Neural crest cell (in vitro differentiated cells): ENCODE data around the gene IGF1R. TPM values are rescaled to one million over a fixed set of nuclear protein-coding genes. Genes with fewer than 3 reads are reported as not detected.

ENCODE experiments used
- DNase-seq: peaks from one replicate; pipeline ENCODE4 v3.0.0; 2021; ENCODE audit warnings: low read depth, mixed read lengths, low spot score
- H3K27ac Mint-ChIP-seq: one replicate; pipeline ENCODE4 v1.8.0; 2021; ENCODE audit warnings: mild to moderate bottlenecking, mixed read lengths; ENCODE audit not compliant: unreplicated experiment
- H3K27me3 Mint-ChIP-seq: 2 replicates; pipeline ENCODE4 v1.8.0; 2021; ENCODE audit warnings: low read depth, mild to moderate bottlenecking, mixed read lengths
- H3K36me3 Mint-ChIP-seq: 2 replicates; pipeline ENCODE4 v1.8.0; 2021; ENCODE audit warnings: low read depth, mild to moderate bottlenecking, mixed read lengths
- H3K4me1 Mint-ChIP-seq: 2 replicates; pipeline ENCODE4 v1.8.0; 2021; ENCODE audit warnings: mixed read lengths
- H3K4me3 Mint-ChIP-seq: one replicate; pipeline ENCODE4 v1.8.0; 2021; ENCODE audit warnings: mild to moderate bottlenecking, mixed read lengths
- H3K9me3 Mint-ChIP-seq: 2 replicates; pipeline ENCODE4 v1.8.0; 2021; ENCODE audit warnings: mixed read lengths
- CTCF ChIP-seq: fragments of 200-600 bp; sonication (generic); conservative IDR thresholded peaks from 2 replicates; pipeline ENCODE4 v1.5.0; 2021; ENCODE audit warnings: antibody characterized with exemption, mild to moderate bottlenecking
- total RNA-seq: library from RNA; stranded (reverse); gene quantifications from 2 replicates; pipeline ENCODE4 v1.2.1, GENCODE V29; 2021

Gene IGF1R
- total RNA-seq, 1 donor from 2014 or later = 67.6 TPM

- peaks cover 11% of the 10 kb centered on the region for H3K36me3 Mint-ChIP-seq
- no peaks in the 10 kb centered on the region for H3K9me3 Mint-ChIP-seq
- no peak overlapping the region for H3K27ac Mint-ChIP-seq
- TF ChIP-seq CTCF = no peak
- DNase-seq = no peak
- no peaks in the 10 kb centered on the region for H3K27me3 Mint-ChIP-seq
- peaks cover 50% of the 10 kb centered on the region for H3K4me1 Mint-ChIP-seq
- H3K4me3 Mint-ChIP-seq = no peak overlapping the region
Measured at GRCh38 chr15:98901434-98902072, 253.2 kb downstream of the IGF1R start.

- no peaks in the 10 kb centered on the region for H3K9me3 Mint-ChIP-seq
- peaks cover 38% of the 10 kb centered on the region for H3K4me1 Mint-ChIP-seq
- H3K4me3 Mint-ChIP-seq = no peak overlapping the region
- no peaks in the 10 kb centered on the region for H3K27me3 Mint-ChIP-seq
- peaks cover 8% of the 10 kb centered on the region for H3K36me3 Mint-ChIP-seq
- H3K27ac Mint-ChIP-seq = no peak overlapping the region
- no peak for DNase-seq
- TF ChIP-seq CTCF = no peak
Measured at GRCh38 chr15:98902931-98903330, 254.6 kb downstream of the IGF1R start.

- H3K27ac Mint-ChIP-seq = no peak overlapping the region
- H3K4me3 Mint-ChIP-seq = no peak overlapping the region
- peaks cover 35% of the 10 kb centered on the region for H3K4me1 Mint-ChIP-seq
- H3K9me3 Mint-ChIP-seq = no peaks in the 10 kb centered on the region
- no peaks in the 10 kb centered on the region for H3K27me3 Mint-ChIP-seq
- no peak for DNase-seq
- no peak for TF ChIP-seq CTCF
- H3K36me3 Mint-ChIP-seq = peaks cover 8% of the 10 kb centered on the region
Measured at GRCh38 chr15:98903377-98904018, 255.2 kb downstream of the IGF1R start.

- Mint-ChIP-seq H3K9me3 (no peaks in the 10 kb centered on the region), H3K27ac (no peak overlapping the region), H3K36me3 (peaks cover 8% of the 10 kb centered on the region), H3K4me1 (peaks cover 35% of the 10 kb centered on the region), H3K27me3 (no peaks in the 10 kb centered on the region), H3K4me3 (no peak overlapping the region)
- DNase-seq = peak; percentile 12
- peak; percentile 62 for TF ChIP-seq CTCF
Measured at GRCh38 chr15:98904544-98904943, 256.2 kb downstream of the IGF1R start.

- no peak for TF ChIP-seq CTCF
- H3K4me1 Mint-ChIP-seq = peaks cover 21% of the 10 kb centered on the region
- H3K9me3 Mint-ChIP-seq = no peaks in the 10 kb centered on the region
- DNase-seq = no peak
- peaks cover 5% of the 10 kb centered on the region for H3K36me3 Mint-ChIP-seq
- no peaks in the 10 kb centered on the region for H3K27me3 Mint-ChIP-seq
- no peak overlapping the region for H3K27ac Mint-ChIP-seq
- H3K4me3 Mint-ChIP-seq = no peak overlapping the region
Measured at GRCh38 chr15:98905963-98906711, 257.8 kb downstream of the IGF1R start.
